NCI-H187 treated with DMSO at 0.1 percent for 48 hours (cell line): ENCODE measurements around the gene DNLZ.
"Not testable (repeated sequence)": the region's sequence is repeated elsewhere in the genome, so short reads cannot be mapped to it uniquely, and the experiment has no call there.

Experiments
- DNase-seq: peaks from one replicate; lab custom pipeline; 2025; lab: John Stamatoyannopoulos, UW

DNLZ gene

DNA sequence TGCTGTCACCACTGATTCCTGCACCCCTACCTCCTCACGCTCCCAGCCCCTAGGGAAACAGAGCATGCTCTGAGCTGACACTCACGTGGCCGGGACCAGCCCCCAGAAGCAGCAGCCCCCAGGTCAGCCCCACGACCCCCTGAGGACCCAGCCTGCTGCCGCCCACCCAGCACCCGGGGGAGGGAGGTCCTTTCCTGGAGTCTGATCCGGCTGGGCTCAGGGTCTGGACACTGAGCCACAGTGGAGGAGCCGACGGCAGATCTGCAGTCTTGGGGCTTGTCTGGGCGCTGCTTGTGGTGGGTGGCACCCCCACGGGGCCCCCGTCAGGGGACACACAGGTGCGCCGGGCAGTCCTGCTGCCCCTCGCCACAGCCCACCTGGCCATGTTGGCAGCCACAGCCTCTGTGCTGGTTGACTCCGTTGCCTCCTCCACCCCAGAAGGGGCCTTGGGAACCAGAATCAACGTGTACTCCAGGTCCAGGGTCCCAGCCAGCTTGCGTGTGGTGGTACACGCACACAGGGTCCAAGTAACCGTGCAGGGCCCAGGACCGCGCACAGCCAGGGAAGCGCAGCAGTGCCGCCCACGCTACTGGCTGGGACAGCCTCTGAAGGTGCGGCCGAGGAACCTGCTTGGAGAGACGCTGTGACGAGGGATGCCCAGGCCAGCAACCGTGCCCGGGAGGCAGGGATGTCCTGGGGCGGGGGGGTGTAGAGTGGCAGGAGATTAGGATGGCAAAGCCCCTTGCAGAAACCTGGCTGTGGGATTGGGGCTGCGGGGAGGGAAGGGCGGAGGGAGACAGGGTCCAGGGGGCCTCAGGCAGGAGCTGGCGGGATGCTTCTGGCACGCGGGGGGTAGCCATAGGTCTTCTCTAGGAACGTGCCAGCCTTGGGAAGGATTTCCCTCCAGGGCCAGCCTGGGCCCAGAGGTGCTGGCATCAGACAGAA, 3.5 kb downstream of the DNLZ start:
- no peak for DNase-seq

- DNase-seq, result no peak
Measured at GRCh38 chr9:136358888-136359287, 4.7 kb downstream of the DNLZ start.

DNA sequence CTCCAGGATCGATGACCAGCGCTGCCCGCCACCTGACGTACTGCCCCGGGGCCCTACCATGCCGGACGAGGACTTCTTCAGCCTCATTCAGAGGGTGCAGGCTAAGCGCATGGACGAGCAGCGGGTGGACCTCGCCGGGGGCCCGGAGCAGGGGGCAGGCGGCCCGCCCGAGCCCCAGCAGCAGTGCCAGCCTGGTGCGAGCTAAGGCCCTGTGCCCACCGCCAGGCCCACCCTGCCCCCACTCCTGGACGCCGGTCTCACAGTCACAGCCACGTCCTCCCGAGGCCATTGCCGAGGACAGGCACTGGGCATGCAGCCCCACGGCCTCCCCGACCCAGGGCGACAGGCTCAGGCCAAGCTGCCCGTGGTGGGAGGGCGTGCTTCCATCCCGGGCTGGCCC, 5.5 kb downstream of the DNLZ start:
- DNase-seq, result no peak

GRCh38 chr9:136357202-136357725, 6.3 kb downstream of the DNLZ start:
- no peak for DNase-seq

DNA sequence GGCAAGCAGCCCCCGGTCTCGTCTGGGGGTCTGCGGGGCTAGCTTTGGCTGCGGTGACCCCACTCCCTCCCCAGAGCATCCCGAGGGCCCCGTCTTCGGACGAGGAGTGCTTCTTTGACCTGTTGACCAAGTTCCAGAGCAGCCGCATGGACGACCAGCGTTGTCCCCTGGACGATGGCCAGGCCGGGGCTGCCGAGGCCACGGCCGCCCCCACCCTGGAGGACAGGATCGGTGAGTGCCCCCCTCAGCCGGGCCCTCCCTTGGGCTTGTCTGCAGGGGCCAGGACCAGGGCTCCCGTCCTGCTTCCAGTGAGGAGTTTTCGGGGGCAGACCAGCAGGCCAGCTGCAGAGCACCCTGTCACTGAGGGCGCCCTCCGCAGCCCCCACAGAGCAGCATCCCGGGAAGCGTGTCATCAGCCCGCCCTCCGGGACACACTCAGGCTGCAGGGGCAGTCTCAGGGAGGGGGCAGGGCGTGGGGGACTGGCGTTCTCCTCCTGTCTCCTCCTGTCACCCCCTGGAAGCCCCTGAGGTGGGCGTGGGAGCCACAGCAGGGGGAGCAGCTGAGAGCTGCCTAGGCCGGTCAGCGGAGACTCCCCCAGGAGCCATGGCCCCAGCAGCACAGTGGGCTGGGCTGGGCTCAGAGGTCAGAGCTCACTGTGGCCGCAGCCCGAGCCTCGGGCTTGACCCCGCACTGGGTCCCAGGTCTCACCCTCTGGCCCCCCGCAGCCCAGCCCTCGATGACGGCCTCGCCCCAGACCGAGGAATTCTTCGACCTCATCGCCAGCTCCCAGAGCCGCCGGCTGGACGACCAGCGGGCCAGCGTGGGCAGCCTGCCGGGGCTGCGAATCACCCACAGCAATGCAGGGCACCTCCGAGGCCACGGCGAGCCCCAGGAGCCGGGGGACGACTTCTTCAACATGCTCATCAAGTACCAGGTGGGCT, 7.7 kb downstream of the DNLZ start:
- no peak for DNase-seq

DNA sequence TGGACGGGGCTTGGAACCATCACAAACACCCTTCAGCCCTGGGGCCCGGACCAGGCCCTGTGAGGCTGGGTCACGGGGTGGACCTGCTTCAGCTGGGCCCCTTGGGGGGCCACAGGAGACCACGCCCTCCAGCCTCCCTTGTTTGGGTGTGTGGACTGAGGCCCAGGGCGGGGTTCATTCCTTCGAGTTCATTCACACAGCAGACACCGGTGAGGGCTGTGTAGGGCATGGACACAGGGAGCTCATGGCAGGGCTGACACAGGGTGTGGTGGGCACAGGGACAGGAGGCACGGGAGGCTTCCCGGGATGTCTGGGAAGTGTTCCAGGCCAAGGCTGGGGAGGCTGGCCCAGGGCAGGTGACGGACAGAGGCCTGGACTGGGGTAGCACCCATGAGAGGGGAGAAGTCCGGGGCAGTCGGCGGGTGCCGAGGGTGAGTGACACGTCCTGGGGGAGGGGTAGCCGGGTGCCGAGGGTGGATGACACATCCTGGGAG, 8.9 kb downstream of the DNLZ start:
- no peak for DNase-seq

- DNase-seq, result no peak
Measured at GRCh38 chr9:136353757-136354488, 9.6 kb downstream of the DNLZ start.

GRCh38 chr9:136353088-136353487, 10.5 kb downstream of the DNLZ start:
- no peak for DNase-seq

GRCh38 chr9:136352682-136353081, 10.9 kb downstream of the DNLZ start:
- no peak for DNase-seq

DNA sequence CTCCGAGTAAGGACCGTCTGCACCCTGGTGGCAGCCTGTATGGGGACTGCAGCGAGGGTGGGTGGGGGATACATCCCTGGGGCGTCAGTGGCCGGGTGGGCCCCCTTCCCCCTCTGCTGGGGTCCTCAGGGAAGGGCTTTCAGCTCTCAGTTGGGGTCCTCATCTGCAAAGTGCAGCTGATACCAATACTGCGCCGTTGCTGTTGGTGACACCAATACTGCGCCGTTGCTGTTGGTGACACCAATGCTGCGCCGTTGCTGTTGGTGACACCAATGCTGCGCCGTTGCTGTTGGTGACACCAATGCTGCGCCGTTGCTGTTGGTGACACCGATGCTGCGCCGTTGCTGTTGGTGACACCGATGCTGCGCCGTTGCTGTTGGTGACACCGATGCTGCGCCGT, 11.7 kb downstream of the DNLZ start:
- DNase-seq, result not testable (repeated sequence)

DNA sequence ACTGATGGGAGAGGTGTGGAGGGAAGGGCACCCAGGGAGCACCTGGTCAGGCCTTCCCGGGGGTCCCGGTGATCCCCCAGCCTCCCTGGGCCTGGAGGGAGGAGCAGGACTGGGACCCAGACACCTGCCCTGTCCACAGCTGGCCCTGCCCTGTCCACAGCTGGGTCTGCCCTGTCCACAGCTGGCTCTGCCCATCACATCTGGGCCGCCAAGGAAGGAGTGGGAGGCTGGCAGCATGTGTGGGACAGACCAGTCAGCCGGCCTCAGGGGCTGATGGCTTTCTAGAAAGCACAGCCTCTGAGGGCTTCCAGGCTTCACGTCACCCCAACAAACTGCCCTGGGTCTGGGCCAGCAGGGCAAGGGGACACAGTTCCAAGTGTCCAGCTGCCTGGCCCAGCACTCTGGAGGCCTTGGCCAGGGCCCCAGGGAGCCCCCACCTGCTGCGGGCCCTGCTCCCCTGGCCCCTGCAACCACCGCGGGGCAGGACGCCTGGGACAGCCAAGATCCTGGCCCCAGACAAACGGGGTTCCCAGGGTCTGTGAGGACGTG, 12.2 kb downstream of the DNLZ start:
- DNase-seq, result no peak

DNA sequence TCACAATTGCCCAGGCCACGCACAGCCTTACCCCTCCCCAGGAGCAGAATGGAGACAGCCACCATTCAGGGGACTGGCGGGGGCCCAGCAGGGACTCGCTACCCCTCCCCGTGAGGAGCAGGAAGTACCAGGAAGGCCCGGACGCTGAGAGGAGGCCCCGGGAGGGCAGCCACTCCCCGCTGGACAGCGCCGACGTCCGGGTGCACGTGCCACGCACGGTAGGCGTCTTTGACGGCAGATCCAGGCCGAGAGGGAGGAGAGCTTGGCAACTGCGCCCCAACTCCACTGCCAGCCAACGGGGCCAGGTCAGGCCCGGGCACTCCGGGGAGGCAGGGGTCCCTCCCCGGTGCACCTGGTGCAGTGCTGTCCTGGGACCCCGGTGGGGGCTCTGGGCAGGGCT, 14.0 kb downstream of the DNLZ start:
- no peak for DNase-seq

DNA sequence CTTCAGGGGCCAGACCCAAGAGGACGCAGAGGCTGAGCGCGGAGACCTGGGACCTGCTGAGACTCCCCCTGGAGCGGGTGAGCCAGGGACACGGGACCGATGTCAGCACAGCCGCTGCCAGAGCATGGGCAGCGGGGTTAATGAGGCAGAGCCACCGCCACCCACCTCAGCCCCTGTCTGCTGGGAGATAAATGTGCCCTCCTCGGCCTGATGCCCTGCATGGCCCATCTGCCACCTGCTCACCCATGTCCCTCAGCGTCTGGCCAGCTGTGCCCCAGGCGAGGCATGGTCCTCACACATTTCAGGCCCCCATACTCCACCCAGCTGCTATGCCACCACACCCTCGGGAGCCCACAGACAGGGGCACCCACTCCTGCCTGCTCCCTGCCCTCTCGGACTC, 14.9 kb downstream of the DNLZ start:
- no peak for DNase-seq

GRCh38 chr9:136347472-136348256, 15.9 kb downstream of the DNLZ start:
- DNase-seq, result no peak

GRCh38 chr9:136346927-136347465, 16.5 kb downstream of the DNLZ start:
- DNase-seq, result no peak

- no peak for DNase-seq
Measured at GRCh38 chr9:136346157-136346481, 17.4 kb downstream of the DNLZ start.

GRCh38 chr9:136345281-136346156, 18.0 kb downstream of the DNLZ start:
- DNase-seq, result no peak

- DNase-seq, result no peak
Measured at GRCh38 chr9:136344544-136345280, 18.8 kb downstream of the DNLZ start.

- DNase-seq, result no peak
Measured at GRCh38 chr9:136343884-136344269, 19.7 kb downstream of the DNLZ start.
